Small intestine (tissue), 7 donors: Measurements from ENCODE around the gene CERCAM. TPM values are rescaled to one million over a fixed set of nuclear protein-coding genes. Genes with fewer than 3 reads are reported as not detected.

Source experiments
- DNase-seq, 2 donors: peaks; one replicate each; pipeline versions ENCODE4 v3.0.0 to v3.0.0-alpha.2; 2013
- FAIRE-seq: peaks from 2 replicates; lab custom pipeline; 2012; peaks lifted over from hg19 to GRCh38; lab: Jason Lieb, UNC
- H3K27ac ChIP-seq, 3 donors: one replicate each; pipeline ENCODE4 v1.5.1; 2013; ENCODE audit warnings: low read length in 2 of 3, mild to moderate bottlenecking in 2 of 3, control low read depth in 1 of 3, inconsistent platforms in 1 of 3, low read depth in 1 of 3, moderate library complexity in 1 of 3
- H3K27me3 ChIP-seq, 3 donors: one replicate each; pipeline ENCODE4 v1.6.1; 2013; ENCODE audit warnings: low read length in 3 of 3, inconsistent platforms in 1 of 3; ENCODE audit not compliant: control insufficient read depth in 3 of 3, insufficient read depth in 3 of 3
- H3K36me3 ChIP-seq, 3 donors: one replicate each; pipeline ENCODE4 v1.6.1; 2013; ENCODE audit warnings: low read length in 3 of 3, inconsistent platforms in 1 of 3, low read depth in 1 of 3, mild to moderate bottlenecking in 1 of 3, moderate library complexity in 1 of 3; ENCODE audit not compliant: control insufficient read depth in 3 of 3, insufficient read depth in 2 of 3
- H3K4me1 ChIP-seq, 3 donors: one replicate each; pipeline ENCODE4 v1.6.1; 2013; ENCODE audit warnings: low read length in 2 of 3, inconsistent platforms in 1 of 3, low read depth in 1 of 3, mild to moderate bottlenecking in 1 of 3, moderate library complexity in 1 of 3; ENCODE audit not compliant: control insufficient read depth in 3 of 3, insufficient read depth in 2 of 3
- H3K4me3 ChIP-seq, 3 donors: one replicate each; pipeline ENCODE4 v1.5.1; 2013; ENCODE audit warnings: low read length in 3 of 3, control low read depth in 1 of 3, inconsistent platforms in 1 of 3, low read depth in 1 of 3, mild to moderate bottlenecking in 1 of 3, moderate library complexity in 1 of 3
- H3K9me3 ChIP-seq, 2 donors: one replicate each; pipeline ENCODE4 v1.6.1; 2013; ENCODE audit warnings: low read depth in 1 of 2, low read length in 1 of 2; ENCODE audit not compliant: control insufficient read depth in 2 of 2, insufficient read depth in 1 of 2
- WGBS, 3 donors: extraction: QIAGEN DNeasy Blood & Tissue Kit; methylation state at CpG; one replicate each; pipeline ENCODE4 v1.1.7; 2013; 5-methylcytosine and 5-hydroxymethylcytosine counted together
- polyA plus RNA-seq, 4 donors: library from polyadenylated mRNA; stranded (reverse) in 3 of 4; unstranded in 1 of 4; fragments of 200-250 nt in 3 of 4; fragments of 120-200 nt in 1 of 4; gene quantifications; one replicate each; pipeline versions ENCODE4 v1.2.1 to v1.2.3, GENCODE V29; 2013
- donor health status: healthy with polysubstance abuse.
- donor health status: control.
- donor health status: control.
- donor health status: Bipolar disorder and iron deficiency.
- donor health status: healthy.

CERCAM gene
- polyA plus RNA-seq, 4 donors = 4.3 to 10.3 (median 6.8) TPM; not detected in 1

- Histone ChIP-seq H3K4me1 (no peaks in the 10 kb centered on the region), H3K36me3 (peaks cover 0 to 55% (median 0%) of the 10 kb centered on the region in 3 donors), H3K4me3 (no peak overlapping the region), H3K9me3 (no peaks in the 10 kb centered on the region), H3K27ac (no peak overlapping the region), H3K27me3 (no peaks in the 10 kb centered on the region)
- WGBS, 3 donors = 76 to 93% (median 81%) methylated on average over 5 of the region's 5 CpGs
- DNase-seq = no peak
- no peak for FAIRE-seq
Measured at GRCh38 chr9:128470560-128470959, 49.9 kb downstream of the CERCAM start.

DNA sequence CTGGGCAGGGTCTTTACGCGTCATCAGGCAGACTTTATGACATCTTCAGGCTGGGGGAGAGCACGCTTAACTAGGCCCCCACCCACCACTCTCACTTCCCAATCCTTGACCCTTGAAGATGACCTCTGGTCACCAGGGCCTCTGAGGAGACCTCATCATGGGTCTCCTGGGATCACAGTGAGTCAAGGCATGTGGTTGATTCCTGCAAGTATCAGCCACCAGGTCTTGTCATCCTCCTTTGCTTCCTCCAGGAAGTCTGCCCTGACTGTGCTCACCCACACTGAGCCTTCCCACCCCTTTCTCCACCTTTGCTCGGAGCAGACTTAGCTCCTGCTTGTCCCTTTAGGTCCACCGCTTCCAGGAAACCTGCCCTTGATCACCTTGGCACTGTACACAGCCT lies 52.4 kb downstream of the CERCAM start:
- H3K4me1 ChIP-seq = no peaks in the 10 kb centered on the region
- H3K27ac ChIP-seq = no peak overlapping the region
- peaks cover 0 to 60% (median 0%) of the 10 kb centered on the region in 3 donors for H3K36me3 ChIP-seq
- WGBS, 3 donors = 94 to 100% (median 96%) methylated on average over 5 of the region's 5 CpGs
- no peak overlapping the region for H3K4me3 ChIP-seq
- DNase-seq (no peak), FAIRE-seq (no peak)
- no peaks in the 10 kb centered on the region for H3K9me3 ChIP-seq
- H3K27me3 ChIP-seq = no peaks in the 10 kb centered on the region

- H3K36me3 ChIP-seq = peaks cover 0 to 55% (median 5%) of the 10 kb centered on the region in 3 donors
- no peaks in the 10 kb centered on the region for H3K9me3 ChIP-seq
- no peak for FAIRE-seq
- DNase-seq = no peak
- 97 to 99% (median 98%) methylated on average over 7 of the region's 7 CpGs for WGBS, 3 donors
- no peak overlapping the region for H3K4me3 ChIP-seq
- no peaks in the 10 kb centered on the region for H3K27me3 ChIP-seq
- H3K4me1 ChIP-seq = no peaks in the 10 kb centered on the region
- H3K27ac ChIP-seq = no peak overlapping the region
Measured at GRCh38 chr9:128475867-128476266, 55.2 kb downstream of the CERCAM start.

GRCh38 chr9:128479262-128479661 lies 58.6 kb downstream of the CERCAM start:
- Histone ChIP-seq H3K36me3 (peaks cover 0 to 54% (median 5%) of the 10 kb centered on the region in 3 donors), H3K4me3 (no peak overlapping the region), H3K27me3 (no peaks in the 10 kb centered on the region), H3K27ac (no peak overlapping the region), H3K4me1 (no peaks in the 10 kb centered on the region), H3K9me3 (no peaks in the 10 kb centered on the region)
- WGBS, 3 donors = 90 to 100% (median 93%) methylated on average over 1 of the region's 1 CpG
- FAIRE-seq = no peak
- DNase-seq = no peak

- Histone ChIP-seq H3K27ac (no peak overlapping the region), H3K27me3 (no peaks in the 10 kb centered on the region), H3K36me3 (peaks cover 0 to 69% (median 12%) of the 10 kb centered on the region in 3 donors), H3K9me3 (no peaks in the 10 kb centered on the region), H3K4me3 (no peak overlapping the region), H3K4me1 (no peaks in the 10 kb centered on the region)
- no peak for FAIRE-seq
- WGBS, 3 donors = 96 to 98% (median 98%) methylated on average over 10 of the region's 10 CpGs
- DNase-seq = no peak
Measured at GRCh38 chr9:128481561-128481960, 60.9 kb downstream of the CERCAM start.

GRCh38 chr9:128482186-128482585 lies 61.5 kb downstream of the CERCAM start:
- no peaks in the 10 kb centered on the region for H3K27me3 ChIP-seq
- 96 to 99% (median 97%) methylated on average over 7 of the region's 7 CpGs for WGBS, 3 donors
- FAIRE-seq (no peak), DNase-seq (no peak)
- peaks cover 2 to 69% (median 12%) of the 10 kb centered on the region in 3 donors for H3K36me3 ChIP-seq
- no peaks in the 10 kb centered on the region for H3K9me3 ChIP-seq
- H3K4me1 ChIP-seq = no peaks in the 10 kb centered on the region
- no peak overlapping the region for H3K4me3 ChIP-seq
- no peak overlapping the region for H3K27ac ChIP-seq

DNA sequence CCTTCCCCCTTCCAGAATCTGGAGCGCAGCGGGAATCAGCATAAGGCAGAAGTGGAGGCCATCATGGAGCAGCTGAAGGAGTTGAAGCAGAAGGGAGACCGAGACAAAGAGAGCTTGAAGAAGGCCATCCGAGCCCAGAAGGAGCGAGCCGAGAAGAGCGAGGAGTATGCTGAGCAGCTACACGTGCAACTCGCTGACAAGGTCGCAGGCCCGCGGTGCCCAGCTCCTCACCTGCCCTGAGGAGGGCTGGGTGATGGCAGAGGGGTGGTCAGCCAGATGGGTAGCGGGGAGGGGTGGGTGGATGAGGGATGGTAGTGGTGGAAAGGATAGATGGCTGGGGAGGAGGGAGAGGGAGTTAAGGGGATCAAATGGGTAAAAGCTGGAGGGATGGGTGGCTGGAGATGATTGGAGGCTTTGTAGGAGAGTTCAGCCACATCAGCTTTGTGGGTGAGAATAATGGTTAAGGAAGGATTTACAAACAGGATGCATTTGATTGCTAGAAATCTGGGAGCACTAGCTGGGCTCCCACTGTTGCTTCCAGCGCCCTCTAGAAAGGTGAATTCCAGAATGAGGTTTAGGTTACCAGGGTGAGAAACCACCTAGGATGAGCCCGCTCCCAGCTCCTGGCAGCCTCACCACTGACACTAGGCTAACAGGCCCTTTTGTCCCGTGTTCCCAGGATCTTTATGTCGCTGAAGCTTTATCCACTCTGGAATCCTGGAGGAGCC lies 64.2 kb downstream of the CERCAM start:
- Histone ChIP-seq H3K36me3 (peaks cover 2 to 64% (median 6%) of the 10 kb centered on the region in 3 donors), H3K4me1 (no peaks in the 10 kb centered on the region), H3K27ac (no peak overlapping the region), H3K9me3 (no peaks in the 10 kb centered on the region), H3K4me3 (no peak overlapping the region), H3K27me3 (no peaks in the 10 kb centered on the region)
- DNase-seq (no peak), FAIRE-seq (no peak)
- 93 to 95% (median 93%) methylated on average over 17 of the region's 17 CpGs for WGBS, 3 donors

DNA sequence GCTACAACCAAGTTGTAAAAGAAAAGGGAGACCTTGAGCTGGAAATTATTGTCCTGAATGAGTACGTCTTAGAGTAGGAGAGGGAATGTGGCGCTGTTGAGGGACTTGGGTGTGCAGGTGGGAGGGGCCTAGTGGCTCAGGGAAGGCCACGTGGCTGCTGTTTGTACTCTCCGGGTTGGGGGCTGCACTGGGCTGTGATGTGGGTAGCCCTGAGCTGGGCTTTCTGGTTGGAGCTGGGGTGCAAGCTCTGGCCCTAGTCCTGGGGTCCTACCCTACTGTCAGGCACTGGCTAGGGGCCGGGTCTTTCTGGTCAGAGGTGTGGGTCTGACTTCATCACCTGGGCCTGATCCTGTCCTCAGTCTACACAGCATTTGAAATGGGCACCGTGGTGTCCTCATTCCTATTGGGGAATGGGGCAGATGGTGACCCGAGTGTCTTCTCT lies 64.8 kb downstream of the CERCAM start:
- WGBS, 3 donors = 80 to 81% (median 80%) methylated on average over 7 of the region's 7 CpGs
- peaks cover 2 to 69% (median 6%) of the 10 kb centered on the region in 3 donors for H3K36me3 ChIP-seq
- no peak for FAIRE-seq
- no peak for DNase-seq
- no peak overlapping the region for H3K4me3 ChIP-seq
- no peaks in the 10 kb centered on the region for H3K4me1 ChIP-seq
- no peaks in the 10 kb centered on the region for H3K27me3 ChIP-seq
- no peak overlapping the region for H3K27ac ChIP-seq
- no peaks in the 10 kb centered on the region for H3K9me3 ChIP-seq
